VCaP (cell line): ENCODE measurements around the gene ZDHHC11.
A peak's percentile ranks its signal among the peaks of the same experiment; 100 is the strongest.
"Not testable (repeated sequence)": the region's sequence is repeated elsewhere in the genome, so short reads cannot be mapped to it uniquely, and the experiment has no call there.

ENCODE experiments used
- H3K27ac ChIP-seq: fragments of 450-650 bp; 2 replicates; pipeline ENCODE4 v1.5.1; 2017
- CTCF ChIP-seq: fragments of 450-650 bp; conservative IDR thresholded peaks from 2 replicates; pipeline ENCODE4 v1.5.1; 2017; ENCODE audit warnings: mild to moderate bottlenecking, moderate library complexity

Gene ZDHHC11

DNA sequence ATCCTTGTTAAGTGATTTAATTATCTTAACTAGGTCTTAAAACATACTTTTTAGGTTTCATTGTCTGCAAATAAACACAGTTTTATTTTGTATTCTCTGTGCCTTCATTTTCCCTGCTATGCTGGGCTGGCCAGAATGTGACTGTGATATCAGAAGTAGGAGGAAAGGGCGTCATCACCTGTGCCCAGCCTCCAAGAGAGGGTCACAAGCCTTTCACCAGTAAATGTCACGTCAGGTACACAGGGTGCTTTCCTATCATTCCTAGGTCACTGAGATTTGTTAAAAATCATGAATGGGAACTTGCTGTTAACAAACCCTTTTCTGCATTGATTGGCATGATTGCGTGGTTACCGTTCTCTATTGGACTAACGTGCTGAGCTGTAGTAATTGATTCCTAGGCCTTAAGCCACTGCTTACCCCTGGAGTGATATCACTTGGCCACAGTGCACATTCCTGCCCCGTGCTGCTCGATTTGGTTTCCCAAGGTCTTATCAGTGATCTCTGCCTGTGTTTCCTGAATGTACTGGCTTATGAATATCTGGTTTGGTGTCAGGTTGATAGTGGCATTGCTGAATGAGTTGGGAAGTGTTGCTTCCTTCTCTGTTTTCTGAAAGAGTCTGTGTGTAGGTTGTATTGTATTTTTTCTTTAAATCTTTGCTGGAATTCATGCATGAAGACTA lies 14.7 kb downstream of the ZDHHC11 start:
- peak overlapping the region; percentile 56; the same call in 1 of the 2 replicates for H3K27ac ChIP-seq

DNA sequence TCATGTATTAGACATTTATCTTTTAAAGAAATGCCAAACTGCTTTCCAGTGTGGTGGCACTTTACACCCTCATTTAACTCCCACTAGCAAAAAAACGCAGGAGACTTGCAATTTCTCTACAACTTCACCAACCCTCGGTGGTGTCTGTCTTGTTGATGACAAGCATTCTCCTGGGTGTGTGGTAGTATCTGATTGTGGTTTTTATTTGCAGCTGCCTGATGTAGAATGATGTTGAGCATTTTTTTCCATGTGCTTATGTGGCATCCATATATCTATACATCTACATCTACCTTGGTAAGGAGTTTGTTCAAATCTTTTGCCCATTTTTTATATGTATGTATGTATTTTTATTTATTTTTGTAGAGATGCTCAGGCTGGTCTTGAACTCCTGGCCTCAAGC lies 16.8 kb downstream of the ZDHHC11 start:
- H3K27ac ChIP-seq: not testable (repeated sequence)

GRCh38 chr5:828194-828593 lies 22.6 kb downstream of the ZDHHC11 start:
- H3K27ac ChIP-seq: not testable (repeated sequence)

GRCh38 chr5:825544-825943 lies 25.2 kb downstream of the ZDHHC11 start:
- H3K27ac ChIP-seq: not testable (repeated sequence)

GRCh38 chr5:821504-821903 lies 29.3 kb downstream of the ZDHHC11 start:
- TF ChIP-seq CTCF: peak; percentile 71
- no peak overlapping the region for H3K27ac ChIP-seq

DNA sequence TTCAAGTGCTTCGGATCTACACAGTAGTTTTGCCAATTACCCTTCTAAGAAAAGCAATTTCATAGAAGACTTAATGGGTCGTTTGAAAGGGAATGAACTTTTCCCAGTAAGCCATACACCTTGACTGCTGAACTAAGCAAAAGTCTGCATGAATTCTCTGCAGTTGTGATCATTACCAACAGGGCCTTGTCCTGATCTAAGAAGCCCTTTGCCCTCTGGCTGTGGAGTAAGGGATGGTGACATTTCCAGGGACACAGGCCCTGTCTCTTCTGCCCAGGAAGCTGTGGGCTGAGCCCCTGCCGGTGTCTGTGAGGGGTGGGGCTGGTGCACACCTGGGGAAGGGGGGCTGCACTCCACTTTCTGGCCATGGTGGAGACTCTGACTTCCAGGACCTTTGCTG lies 30.5 kb downstream of the ZDHHC11 start:
- no peak overlapping the region for H3K27ac ChIP-seq
- no peak for TF ChIP-seq CTCF

- H3K27ac ChIP-seq: no peak overlapping the region
- TF ChIP-seq CTCF: no peak
These were observed 31.7 kb downstream of the ZDHHC11 start for GRCh38 chr5:819078-819477.

DNA sequence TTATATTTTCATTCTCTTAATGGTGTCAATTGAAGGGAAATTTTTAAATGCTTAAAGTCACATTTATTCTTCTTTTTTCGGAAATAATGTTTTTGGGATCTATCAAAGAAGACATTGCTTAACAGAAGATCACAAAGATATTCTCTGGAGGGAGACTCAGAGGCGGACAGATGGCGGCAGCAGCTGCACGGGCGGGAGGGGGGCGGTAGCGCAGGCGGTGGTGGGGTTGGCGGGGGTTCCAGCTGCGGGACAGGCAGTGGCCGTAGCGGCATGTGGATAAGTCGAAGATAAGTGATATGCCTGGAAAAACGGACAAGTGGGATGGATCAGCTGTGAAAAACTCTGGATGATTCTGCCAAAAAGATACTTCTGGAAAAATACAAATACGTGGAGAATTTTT lies 34.6 kb downstream of the ZDHHC11 start:
- no peak for TF ChIP-seq CTCF
- H3K27ac ChIP-seq: no peak overlapping the region

- H3K27ac ChIP-seq: no peak overlapping the region
- no peak for TF ChIP-seq CTCF
These were observed 35.3 kb downstream of the ZDHHC11 start for GRCh38 chr5:815449-815848.

- H3K27ac ChIP-seq: not testable (repeated sequence)
These were observed 37.2 kb downstream of the ZDHHC11 start for GRCh38 chr5:813575-813974.

DNA sequence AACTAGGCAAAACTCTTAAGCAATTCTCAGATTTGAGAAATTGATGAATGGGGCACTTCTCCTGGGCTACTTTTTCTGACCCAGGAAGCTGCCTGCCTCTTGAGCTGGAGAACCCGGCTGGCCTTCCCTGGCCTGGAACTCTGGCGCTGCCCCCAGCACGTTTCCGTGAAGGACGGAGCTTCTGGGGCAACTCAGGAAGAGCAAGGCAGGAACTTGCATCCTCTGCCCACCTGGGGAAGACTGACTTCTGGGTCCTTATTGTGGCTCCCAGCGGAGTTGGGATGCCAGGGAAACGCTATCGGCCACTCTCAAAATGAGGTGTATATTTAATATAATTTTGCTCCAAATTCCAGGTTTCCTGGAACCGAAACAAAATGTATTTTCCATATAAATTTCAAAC lies 39.4 kb downstream of the ZDHHC11 start:
- H3K27ac ChIP-seq: not testable (repeated sequence)

DNA sequence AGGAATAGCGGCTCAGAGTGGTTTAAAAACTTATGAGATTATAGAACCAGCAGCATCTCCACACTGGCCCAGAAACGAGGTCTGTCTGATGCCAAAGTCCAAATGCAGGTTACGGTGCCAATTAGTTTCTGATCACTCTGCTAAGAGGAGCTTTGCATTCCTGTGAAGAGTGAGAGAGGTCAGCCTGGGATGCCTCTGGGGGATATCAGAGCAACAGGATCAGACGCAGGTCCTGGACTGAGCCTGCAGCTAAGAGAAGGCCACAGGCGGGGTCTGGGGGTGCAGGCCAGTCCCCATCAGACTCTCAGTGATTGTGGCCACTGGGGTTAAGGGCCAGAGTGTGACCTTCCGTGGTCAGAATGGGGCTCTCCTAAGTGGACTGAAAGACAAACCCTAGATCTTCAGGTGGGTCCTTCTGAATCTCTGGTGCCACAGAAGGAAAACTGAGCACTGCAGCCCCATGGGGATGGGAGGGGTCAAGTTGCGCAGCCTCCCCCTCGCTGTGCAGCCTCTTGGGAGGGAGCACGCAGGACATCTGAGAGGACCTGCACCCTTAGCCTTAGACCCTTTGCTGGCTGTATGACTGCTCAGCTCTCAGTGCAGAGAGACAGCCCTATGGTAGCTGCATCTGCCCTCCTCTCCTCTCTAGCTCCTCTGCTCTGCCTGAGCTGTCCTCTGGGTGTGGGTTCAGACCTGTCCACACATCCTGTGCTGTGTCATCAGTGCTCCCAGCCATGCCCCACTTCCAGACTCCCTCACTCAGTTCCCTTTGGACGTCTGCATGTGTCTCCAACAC lies 42.9 kb downstream of the ZDHHC11 start:
- not testable (repeated sequence) for H3K27ac ChIP-seq
